HepG2 (cell line): ENCODE data around the gene C2orf92. TPM values are rescaled to one million over a fixed set of nuclear protein-coding genes. Genes with fewer than 3 reads are reported as not detected.

Experiments
- ATAC-seq: fragments of 200-7000 bp; cut with Tn5 transposase; 3 replicates; pipeline ENCODE4 v1.9.1; 2020; ENCODE audit warnings: mild to moderate bottlenecking, moderate library complexity
- BruUV-seq: library from RNA; stranded (reverse); fragments of 400-500 nt; replicated peaks from 2 replicates; lab custom pipeline; 2021; lab: Mats Ljungman, UMichigan
- CTCF ChIA-PET: fragments of 300-600 bp; formaldehyde crosslinking; extraction: SDS; loops from one replicate; lab custom pipeline; 2021; ENCODE audit warnings: low total read pairs, inconsistent platforms, low intra/inter-chr PET ratio; lab: Yijun Ruan, JAX
- POLR2A ChIA-PET: fragments of 350-600 bp; sonication (Branson Sonifier 250); formaldehyde crosslinking; loops from one replicate; lab custom pipeline; 2020; ENCODE audit warnings: antibody characterized with exemption, inconsistent platforms; lab: Yijun Ruan, JAX
- DNase-seq: peaks from one replicate; pipeline ENCODE4 v3.0.0-alpha.2; 2015; ENCODE audit warnings: low spot score
- FAIRE-seq: peaks from 3 replicates; lab custom pipeline; 2011; peaks lifted over from hg19 to GRCh38; lab: Jason Lieb, UNC
- H2AFZ ChIP-seq: one replicate; pipeline ENCODE4 v1.6.1; 2011; ENCODE audit warnings: low read length, inconsistent platforms
- H3K27ac ChIP-seq: fragments of 300-600 bp; 3 replicates; pipeline ENCODE4 v1.8.0; 2011; ENCODE audit warnings: mixed run types, mild to moderate bottlenecking, mixed read lengths, low read length, inconsistent platforms; ENCODE audit not compliant: insufficient read depth; ENCODE audit errors: extremely low read length
- H3K27me3 ChIP-seq, 2 experiments: fragments of 200-600 bp in 1 of 2; 2 replicates in 1 of 2; 3 replicates in 1 of 2; pipeline versions ENCODE4 v1.6.0 to v1.8.0; 2011; ENCODE audit warnings: low read length in 2 of 2, mild to moderate bottlenecking in 2 of 2, moderate library complexity in 2 of 2, inconsistent platforms in 1 of 2; ENCODE audit not compliant: insufficient read depth in 2 of 2, control insufficient read depth in 1 of 2
- H3K36me3 ChIP-seq, 2 experiments: fragments of 200-600 bp in 1 of 2; replicated peaks in 1 of 2; 2 replicates in 1 of 2; 3 replicates in 1 of 2; pipeline versions ENCODE4 v1.5.1 to v1.8.0; 2011; ENCODE audit warnings: low read length in 2 of 2, inconsistent platforms in 1 of 2; ENCODE audit not compliant: insufficient read depth in 2 of 2, control insufficient read depth in 1 of 2
- H3K4me1 ChIP-seq: 2 replicates; pipeline ENCODE4 v1.5.1; 2012; ENCODE audit warnings: low read length, inconsistent platforms; ENCODE audit not compliant: insufficient read depth
- H3K4me2 ChIP-seq: 2 replicates; pipeline ENCODE4 v1.6.0; 2011; ENCODE audit warnings: low read depth, low read length, inconsistent platforms
- H3K4me3 ChIP-seq, 3 experiments: fragments of 200-600 bp in 1 of 3; sonication (generic), shearing (Covaris generic) in 1 of 3; replicated peaks in 1 of 3; 2 replicates each; pipeline ENCODE4 v1.5.1; 2011 to 2016; ENCODE audit warnings: low read length in 3 of 3, inconsistent platforms in 2 of 3, low read depth in 2 of 3, mild to moderate bottlenecking in 2 of 3, control low read depth in 1 of 3, mixed read lengths in 1 of 3; ENCODE audit not compliant: insufficient read depth in 1 of 3
- H3K79me2 ChIP-seq: one replicate; pipeline ENCODE4 v1.6.1; 2011; ENCODE audit warnings: low read length, inconsistent platforms; ENCODE audit not compliant: insufficient read depth
- H3K9ac ChIP-seq: 2 replicates; pipeline ENCODE4 v1.6.0; 2011; ENCODE audit warnings: mild to moderate bottlenecking, low read depth, low read length, inconsistent platforms; ENCODE audit not compliant: insufficient read depth
- H3K9me3 ChIP-seq: 2 replicates; pipeline ENCODE4 v1.5.1; 2012; ENCODE audit warnings: mild to moderate bottlenecking, low read length
- H4K20me1 ChIP-seq: 2 replicates; pipeline ENCODE4 v1.6.0; 2011; ENCODE audit warnings: inconsistent platforms, mild to moderate bottlenecking, low read length, moderate library complexity; ENCODE audit not compliant: insufficient read depth
- CTCF ChIP-seq: sonication (generic); formaldehyde crosslinking; IDR thresholded peaks from 2 replicates; pipeline ENCODE4 v1.5.0; 2020; ENCODE audit warnings: mild to moderate bottlenecking, missing genetic modification reagents, moderate library complexity
- GRHL1 ChIP-seq: sonication (generic); formaldehyde crosslinking; conservative IDR thresholded peaks from 2 replicates; pipeline ENCODE4 v1.8.0; 2022; ENCODE audit warnings: missing genetic modification reagents
- HNF4G ChIP-seq, 2 experiments: sonication (generic) in 1 of 2; formaldehyde crosslinking in 1 of 2; IDR thresholded peaks; 2 replicates each; pipeline versions ENCODE4 v1.4.0 to v1.6.1; 2011 to 2020; ENCODE audit warnings: borderline replicate concordance in 2 of 2, low read depth in 2 of 2, mild to moderate bottlenecking in 2 of 2, low read length in 1 of 2, missing genetic modification reagents in 1 of 2, moderate library complexity in 1 of 2
- MAFG ChIP-seq: sonication (generic); formaldehyde crosslinking; IDR thresholded peaks from 2 replicates; pipeline ENCODE4 v1.5.1; 2020; ENCODE audit warnings: mild to moderate bottlenecking, missing genetic modification reagents
- ZBTB1 ChIP-seq: sonication (generic); formaldehyde crosslinking; IDR thresholded peaks from 2 replicates; pipeline ENCODE4 v1.4.0; 2020; ENCODE audit warnings: missing genetic modification reagents, borderline replicate concordance
- ZBTB33 ChIP-seq: sonication (generic); formaldehyde crosslinking; IDR thresholded peaks from 2 replicates; pipeline ENCODE4 v1.4.0; 2020; ENCODE audit warnings: missing genetic modification reagents
- ZFP37 ChIP-seq: sonication (generic); formaldehyde crosslinking; IDR thresholded peaks from 2 replicates; pipeline ENCODE4 v1.4.0; 2020; ENCODE audit warnings: missing genetic modification reagents, borderline replicate concordance
- WGBS: methylation state at CpG from one replicate; pipeline ENCODE4 v1.1.6; 2017; ENCODE audit warnings: low lambda C conversion rate; 5-methylcytosine and 5-hydroxymethylcytosine counted together
- in situ Hi-C: cut with HindIII; loops from 2 replicates; pipeline ENCODE4 v1.10.0; 2017; ENCODE audit warnings: low pct_unique_long_range_greater_than_20kb; ENCODE audit not compliant: extremely low pct_ligation_motif_present
- intact Hi-C: fragments of 100-400 bp; cut with micrococcal nuclease; formaldehyde crosslinking; loops from one replicate; pipeline ENCODE4 v1.10.0; 2022; ENCODE audit not compliant: unreplicated experiment
- polyA plus RNA-seq, 8 experiments: library from polyadenylated mRNA; depleted of rRNA in 3 of 8; stranded (reverse) in 7 of 8; unstranded in 1 of 8; fragments of >200 nt; fragmentation: Illumina TruSeq in 4 of 8; extraction: Trizol in 4 of 8; gene quantifications; 2 replicates each; pipeline versions ENCODE4 v1.2.1 to v1.2.3, GENCODE V29; 2011 to 2016; ENCODE audit warnings: low read depth in 4 of 8, missing spikeins in 1 of 8, mixed read lengths in 1 of 8; ENCODE audit not compliant: insufficient read depth in 1 of 8
- total RNA-seq, 5 experiments: library from RNA; depleted of rRNA; stranded (reverse); fragments of >200 nt; fragmentation: Illumina TruSeq; extraction: Trizol; gene quantifications; 2 replicates each; pipeline ENCODE4 v1.2.3, GENCODE V29; 2016; ENCODE audit warnings: low read depth in 1 of 5

Gene C2orf92
- total and polyA plus RNA-seq, 2 of the 13 experiments (the other 11 are each of a cell fraction or from before 2014, with no cell fraction given): 4.9 to 5.0 TPM

- no peak for FAIRE-seq
- Histone ChIP-seq H3K36me3 (no peaks in the 10 kb centered on the region), H3K27me3 (no peaks in the 10 kb centered on the region; a peak in 1 of 5 replicates), H3K9me3 (peaks cover 5% of the 10 kb centered on the region; the same call in 1 of the 2 replicates), H3K4me2 (no peak overlapping the region), H3K4me3 (no peak overlapping the region), H3K4me1 (no peaks in the 10 kb centered on the region), H3K9ac (no peak overlapping the region), H3K27ac (no peak overlapping the region), H4K20me1 (no peaks in the 10 kb centered on the region), H2AFZ (no peak overlapping the region), H3K79me2 (no peaks in the 10 kb centered on the region)
- no peak for DNase-seq
- no peak for TF ChIP-seq MAFG (CRISPR knock-in tag)
- TF ChIP-seq ZBTB1: no peak
- no peak for TF ChIP-seq HNF4G (IDR thresholded peaks at IDR 0.05; ENCODE audit: borderline replicate concordance, low read depth, low read length)
- no peak for TF ChIP-seq HNF4G (CRISPR knock-in tag; IDR thresholded peaks at IDR 0.05; ENCODE audit: borderline replicate concordance, low read depth)
- TF ChIP-seq CTCF: peak; percentile 27
- no peak for TF ChIP-seq GRHL1 (CRISPR knock-in tag)
- 0 out of 2 replicates have a peak, but pooled peaks have one; percentile 28 for TF ChIP-seq ZBTB33 (CRISPR knock-in tag)
- TF ChIP-seq ZFP37 (CRISPR knock-in tag): no peak
- no peak; the same call in 2 of the 3 replicates for ATAC-seq
- in situ Hi-C loops: no loop called here
- POLR2A ChIA-PET: no interaction called here
- intact Hi-C loops: no loop called here
- 80% methylated on average over 28 of the region's 31 CpGs for WGBS
- BruUV-seq: no TSS peak
- CTCF ChIA-PET: no interaction called here
These were observed 55.6 kb downstream of the C2orf92 start for GRCh38 chr2:97724946-97725688.
